NCI-H82 treated with DMSO at 0.1 percent for 48 hours (cell line): Measurements from ENCODE around the gene GNL1.
"Not testable (repeated sequence)": the region's sequence is repeated elsewhere in the genome, so short reads cannot be mapped to it uniquely, and the experiment has no call there.

Source experiments
- DNase-seq: peaks from one replicate; lab custom pipeline; 2025; ENCODE audit not compliant: unreplicated experiment; lab: John Stamatoyannopoulos, UW

Gene GNL1

GRCh38 chr6:30530014-30530413 lies 26.3 kb downstream of the GNL1 start:
- DNase-seq, result no peak

- not testable (repeated sequence) for DNase-seq
Measured at GRCh38 chr6:30529349-30529875, 26.9 kb downstream of the GNL1 start.

- not testable (repeated sequence) for DNase-seq
Measured at GRCh38 chr6:30526444-30526843, 29.8 kb downstream of the GNL1 start.

- not testable (repeated sequence) for DNase-seq
Measured at GRCh38 chr6:30521952-30522351, 34.3 kb downstream of the GNL1 start.

- not testable (repeated sequence) for DNase-seq
Measured at GRCh38 chr6:30521082-30521481, 35.2 kb downstream of the GNL1 start.

- no peak for DNase-seq
Measured at GRCh38 chr6:30520522-30520921, 35.8 kb downstream of the GNL1 start.

GRCh38 chr6:30518505-30519145 lies 37.7 kb downstream of the GNL1 start:
- not testable (repeated sequence) for DNase-seq

- not testable (repeated sequence) for DNase-seq
Measured at GRCh38 chr6:30517767-30518504, 38.4 kb downstream of the GNL1 start.

- DNase-seq, result not testable (repeated sequence)
Measured at GRCh38 chr6:30516754-30517076, 39.6 kb downstream of the GNL1 start.

GRCh38 chr6:30515944-30516753 lies 40.1 kb downstream of the GNL1 start:
- DNase-seq, result no peak

GRCh38 chr6:30515106-30515505 lies 41.2 kb downstream of the GNL1 start:
- DNase-seq, result no peak

- DNase-seq, result no peak
Measured at GRCh38 chr6:30513451-30513850, 42.8 kb downstream of the GNL1 start.

GRCh38 chr6:30511169-30511546 lies 45.1 kb downstream of the GNL1 start:
- DNase-seq, result no peak

GRCh38 chr6:30510419-30511168 lies 45.7 kb downstream of the GNL1 start:
- no peak for DNase-seq

- DNase-seq, result no peak
Measured at GRCh38 chr6:30508890-30509736, 47.2 kb downstream of the GNL1 start.

GRCh38 chr6:30507849-30508827 lies 48.2 kb downstream of the GNL1 start:
- DNase-seq, result no peak

- DNase-seq, result no peak
Measured at GRCh38 chr6:30500421-30501355, 55.6 kb downstream of the GNL1 start.

- DNase-seq, result not testable (repeated sequence)
Measured at GRCh38 chr6:30498705-30499104, 57.6 kb downstream of the GNL1 start.
